WI38 (cell line): Measurements from ENCODE around the gene WNT5B.
A peak's percentile ranks its signal among the peaks of the same experiment; 100 is the strongest.
"Not testable (repeated sequence)": the region's sequence is repeated elsewhere in the genome, so short reads cannot be mapped to it uniquely, and the experiment has no call there.

ENCODE experiments used
- H3K4me3 ChIP-seq: 2 replicates; pipeline ENCODE4 v1.5.1; 2011; ENCODE audit warnings: low read depth, mild to moderate bottlenecking, control low read depth, low read length
- CTCF ChIP-seq: IDR thresholded peaks from 2 replicates; pipeline ENCODE4 v1.5.1; 2012; ENCODE audit warnings: low read depth, mild to moderate bottlenecking, control low read depth, low read length

WNT5B gene

GRCh38 chr12:1681493-1681807 is 52.4 kb downstream of the WNT5B start:
- H3K4me3 ChIP-seq = no peak overlapping the region
- TF ChIP-seq CTCF = no peak

GRCh38 chr12:1688086-1688710 is 59.2 kb downstream of the WNT5B start:
- no peak for TF ChIP-seq CTCF
- no peak overlapping the region for H3K4me3 ChIP-seq

- peak within 1 kb of the TSS; percentile 80 for H3K4me3 ChIP-seq
These were observed 61.6 kb downstream of the WNT5B start, which contains the start of gene ADIPOR2 for GRCh38 chr12:1690578-1691122. Gene ADIPOR2 (plus strand): TSS chr12:1691070. CDS start chr12:1754344, 63,274 bp downstream.

GRCh38 chr12:1691123-1692007 is 62.3 kb downstream of the WNT5B start:
- TF ChIP-seq CTCF = no peak
- H3K4me3 ChIP-seq = peak overlapping the region; percentile 80

More at GRCh38 chr12:1690578-1691122, 61.6 kb downstream of the WNT5B start, which contains the start of gene ADIPOR2:
- no peak for TF ChIP-seq CTCF

- TF ChIP-seq CTCF = no peak
- H3K4me3 ChIP-seq = peak overlapping the region; percentile 80
These were observed 63.2 kb downstream of the WNT5B start for GRCh38 chr12:1692226-1692625.

- no peak for TF ChIP-seq CTCF
- H3K4me3 ChIP-seq = no peak overlapping the region
These were observed 64.0 kb downstream of the WNT5B start for GRCh38 chr12:1692895-1693610.

GRCh38 chr12:1695097-1695496 is 66.1 kb downstream of the WNT5B start:
- not testable (repeated sequence) for H3K4me3 ChIP-seq
